Measurements from ENCODE around the gene CNPY1. TPM values are rescaled to one million over a fixed set of nuclear protein-coding genes. Genes with fewer than 3 reads are reported as not detected.

CNPY1 gene
- total and polyA plus RNA-seq, 2 experiments from 2014 or later: not detected

DNA sequence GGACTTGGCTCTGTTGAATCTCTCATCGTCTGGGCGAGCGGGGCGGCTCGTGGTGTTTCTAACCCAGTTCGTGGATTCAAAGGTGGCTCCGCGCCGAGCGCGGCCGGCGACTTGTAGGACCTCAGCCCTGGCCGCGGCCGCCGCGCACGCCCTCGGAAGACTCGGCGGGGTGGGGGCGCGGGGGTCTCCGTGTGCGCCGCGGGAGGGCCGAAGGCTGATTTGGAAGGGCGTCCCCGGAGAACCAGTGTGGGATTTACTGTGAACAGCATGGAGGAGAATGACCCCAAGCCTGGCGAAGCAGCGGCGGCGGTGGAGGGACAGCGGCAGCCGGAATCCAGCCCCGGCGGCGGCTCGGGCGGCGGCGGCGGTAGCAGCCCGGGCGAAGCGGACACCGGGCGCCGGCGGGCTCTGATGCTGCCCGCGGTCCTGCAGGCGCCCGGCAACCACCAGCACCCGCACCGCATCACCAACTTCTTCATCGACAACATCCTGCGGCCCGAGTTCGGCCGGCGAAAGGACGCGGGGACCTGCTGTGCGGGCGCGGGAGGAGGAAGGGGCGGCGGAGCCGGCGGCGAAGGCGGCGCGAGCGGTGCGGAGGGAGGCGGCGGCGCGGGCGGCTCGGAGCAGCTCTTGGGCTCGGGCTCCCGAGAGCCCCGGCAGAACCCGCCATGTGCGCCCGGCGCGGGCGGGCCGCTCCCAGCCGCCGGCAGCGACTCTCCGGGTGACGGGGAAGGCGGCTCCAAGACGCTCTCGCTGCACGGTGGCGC, 88.1 kb downstream of the CNPY1 start, which contains the start of gene EN2:
Gene EN2 (plus strand): TSS at position 19 of the 767 bp plus-strand sequence. CDS start 249 bp downstream, at position 268.
- Histone ChIP-seq H3K9me3 (ENCODE audit: low read depth) (no peaks in the 10 kb centered on the region), H3K4me3 (peak within 1 kb of the TSS; percentile 75), H3K9me2 (replicated peaks; ENCODE audit: insufficient read depth) (no peaks in the 10 kb centered on the region), H3K27ac (no peak within 1 kb of the TSS), H4K20me1 (ENCODE audit: insufficient read depth, poor library complexity, severe bottlenecking) (no peaks in the 10 kb centered on the region), H3K4me2 (peak within 1 kb of the TSS; percentile 97), H3K27me3 (peaks cover 96% of the 10 kb centered on the region), H3K4me1 (ENCODE audit: insufficient read depth) (peaks cover 18% of the 10 kb centered on the region), H3K36me3 (replicated peaks; ENCODE audit: insufficient read depth, low read depth) (no peaks in the 10 kb centered on the region), H3K79me2 (no peaks in the 10 kb centered on the region), H2AFZ (peak within 1 kb of the TSS; percentile 90)
- TF ChIP-seq, protein P1, sequence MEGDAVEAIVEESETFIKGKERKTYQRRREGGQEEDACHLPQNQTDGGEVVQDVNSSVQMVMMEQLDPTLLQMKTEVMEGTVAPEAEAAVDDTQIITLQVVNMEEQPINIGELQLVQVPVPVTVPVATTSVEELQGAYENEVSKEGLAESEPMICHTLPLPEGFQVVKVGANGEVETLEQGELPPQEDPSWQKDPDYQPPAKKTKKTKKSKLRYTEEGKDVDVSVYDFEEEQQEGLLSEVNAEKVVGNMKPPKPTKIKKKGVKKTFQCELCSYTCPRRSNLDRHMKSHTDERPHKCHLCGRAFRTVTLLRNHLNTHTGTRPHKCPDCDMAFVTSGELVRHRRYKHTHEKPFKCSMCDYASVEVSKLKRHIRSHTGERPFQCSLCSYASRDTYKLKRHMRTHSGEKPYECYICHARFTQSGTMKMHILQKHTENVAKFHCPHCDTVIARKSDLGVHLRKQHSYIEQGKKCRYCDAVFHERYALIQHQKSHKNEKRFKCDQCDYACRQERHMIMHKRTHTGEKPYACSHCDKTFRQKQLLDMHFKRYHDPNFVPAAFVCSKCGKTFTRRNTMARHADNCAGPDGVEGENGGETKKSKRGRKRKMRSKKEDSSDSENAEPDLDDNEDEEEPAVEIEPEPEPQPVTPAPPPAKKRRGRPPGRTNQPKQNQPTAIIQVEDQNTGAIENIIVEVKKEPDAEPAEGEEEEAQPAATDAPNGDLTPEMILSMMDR (IDR thresholded peaks at IDR 0.05; ENCODE audit: poor library complexity): no peak
- TF ChIP-seq EZH2phosphoT487 (IDR thresholded peaks at IDR 0.05; ENCODE audit: low read depth, severe bottlenecking, unreplicated experiment) (peak; percentile 92), EZH2 (IDR thresholded peaks at IDR 0.05; ENCODE audit: borderline replicate concordance) (peak; percentile 96)
- DNase-seq (ENCODE audit: low spot score): no peak
- WGBS (ENCODE audit: low lambda C conversion rate, missing lambda C conversion rate): under 1% methylated on average over 62 of the region's 105 CpGs

DNA sequence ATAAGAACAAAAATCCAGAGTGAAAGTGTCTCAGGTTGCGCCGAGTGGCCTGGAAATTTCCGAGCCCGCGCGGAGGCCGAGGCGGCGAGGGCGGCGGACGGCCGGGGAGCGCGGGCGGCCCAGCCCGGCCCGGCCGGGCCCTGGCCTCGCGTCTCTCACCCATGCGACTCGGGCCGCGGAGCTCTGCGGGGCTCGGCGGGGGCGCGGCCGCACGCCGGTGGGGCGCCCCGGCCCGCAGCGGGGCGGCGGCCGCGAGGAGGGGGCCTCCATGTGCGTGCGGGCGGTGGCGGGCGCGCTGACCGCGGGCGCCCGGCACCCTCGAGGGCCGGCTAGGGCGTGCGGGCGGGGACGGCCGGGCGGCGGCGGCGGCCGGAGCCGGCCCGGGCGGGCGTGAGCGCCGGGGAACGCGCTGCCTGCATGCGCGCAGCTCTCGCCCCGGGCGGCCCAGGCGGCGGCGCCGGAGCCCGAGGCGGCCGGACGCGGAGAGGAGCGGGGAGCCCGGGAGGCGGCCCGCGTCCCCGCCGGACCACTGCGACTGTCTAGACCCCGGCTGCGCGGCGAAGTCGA, 88.7 kb downstream of the CNPY1 start:
- peaks cover 96% of the 10 kb centered on the region for H3K27me3 ChIP-seq
- peak overlapping the region; percentile 90 for H2AFZ ChIP-seq
- no peak overlapping the region for H3K27ac ChIP-seq
- H3K9me3 ChIP-seq (ENCODE audit: low read depth): no peaks in the 10 kb centered on the region
- no peaks in the 10 kb centered on the region for H4K20me1 ChIP-seq (ENCODE audit: insufficient read depth, poor library complexity, severe bottlenecking)
- H3K4me3 ChIP-seq: peak overlapping the region; percentile 75
- WGBS (ENCODE audit: low lambda C conversion rate, missing lambda C conversion rate): 4% methylated on average over 19 of the region's 98 CpGs
- peak overlapping the region; percentile 97 for H3K4me2 ChIP-seq
- H3K4me1 ChIP-seq (ENCODE audit: insufficient read depth): peaks cover 18% of the 10 kb centered on the region
- H3K36me3 ChIP-seq (replicated peaks; ENCODE audit: insufficient read depth, low read depth): no peaks in the 10 kb centered on the region
- no peaks in the 10 kb centered on the region for H3K79me2 ChIP-seq
- DNase-seq (ENCODE audit: low spot score): no peak
- TF ChIP-seq EZH2 (IDR thresholded peaks at IDR 0.05; ENCODE audit: borderline replicate concordance) (no peak), EZH2phosphoT487 (IDR thresholded peaks at IDR 0.05; ENCODE audit: low read depth, severe bottlenecking, unreplicated experiment) (no peak)
- TF ChIP-seq, protein P1 (IDR thresholded peaks at IDR 0.05; ENCODE audit: poor library complexity): no peak
- no peaks in the 10 kb centered on the region for H3K9me2 ChIP-seq (replicated peaks; ENCODE audit: insufficient read depth)

DNA sequence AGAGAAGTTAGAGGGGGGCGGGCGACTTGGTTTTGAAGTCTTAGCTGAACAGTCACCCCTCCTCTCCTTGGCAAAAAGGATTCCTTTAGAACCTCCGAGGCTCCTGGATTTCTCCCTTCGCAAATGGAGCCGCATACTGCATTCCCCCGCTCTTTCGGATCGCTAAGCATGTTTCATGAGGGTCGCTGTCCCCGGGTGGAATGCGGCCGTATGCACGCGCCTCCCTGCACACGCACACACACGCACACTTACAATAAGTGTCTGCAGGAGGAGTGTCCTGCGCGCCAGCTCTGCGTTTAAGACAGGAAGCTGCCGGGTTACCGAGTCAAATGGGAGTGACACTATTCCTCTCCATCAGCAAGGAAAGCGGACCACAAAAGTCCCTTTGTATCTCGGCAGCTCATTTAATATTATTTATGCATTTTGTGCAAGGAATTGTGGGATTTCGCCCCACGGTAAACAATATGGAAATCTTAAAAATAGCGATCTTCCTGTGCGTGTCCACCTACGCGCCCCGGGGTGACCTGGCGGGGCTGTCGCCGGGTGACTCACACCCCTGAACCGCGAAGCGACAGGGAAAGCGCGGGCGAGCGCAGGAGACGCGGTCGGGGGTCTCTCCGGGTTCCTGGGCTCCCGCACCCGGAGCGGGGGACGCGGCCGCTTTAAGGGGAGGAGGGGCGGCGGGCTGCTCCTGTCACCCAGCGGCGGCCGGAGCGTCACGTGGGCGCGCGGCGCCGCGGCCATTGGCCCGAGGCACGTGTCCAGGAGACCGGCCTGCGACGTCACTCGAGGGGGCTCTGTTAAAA, 89.4 kb downstream of the CNPY1 start:
- TF ChIP-seq, protein P1 (IDR thresholded peaks at IDR 0.05; ENCODE audit: poor library complexity): no peak
- TF ChIP-seq EZH2phosphoT487 (IDR thresholded peaks at IDR 0.05; ENCODE audit: low read depth, severe bottlenecking, unreplicated experiment): peak; percentile 95
- peak; percentile 97 for TF ChIP-seq EZH2 (IDR thresholded peaks at IDR 0.05; ENCODE audit: borderline replicate concordance)
- no peaks in the 10 kb centered on the region for H3K9me3 ChIP-seq (ENCODE audit: low read depth)
- no peak overlapping the region for H3K27ac ChIP-seq
- no peaks in the 10 kb centered on the region for H3K9me2 ChIP-seq (replicated peaks; ENCODE audit: insufficient read depth)
- DNase-seq (ENCODE audit: low spot score): peak; percentile 82
- H3K27me3 ChIP-seq: peaks cover 96% of the 10 kb centered on the region
- peak overlapping the region; percentile 75 for H3K4me3 ChIP-seq
- no peaks in the 10 kb centered on the region for H3K36me3 ChIP-seq (replicated peaks; ENCODE audit: insufficient read depth, low read depth)
- peak overlapping the region; percentile 90 for H2AFZ ChIP-seq
- WGBS (ENCODE audit: low lambda C conversion rate, missing lambda C conversion rate): 2% methylated on average over 54 of the region's 69 CpGs
- H4K20me1 ChIP-seq (ENCODE audit: insufficient read depth, poor library complexity, severe bottlenecking): no peaks in the 10 kb centered on the region
- peak overlapping the region; percentile 97 for H3K4me2 ChIP-seq
- no peaks in the 10 kb centered on the region for H3K79me2 ChIP-seq
- H3K4me1 ChIP-seq (ENCODE audit: insufficient read depth): peaks cover 18% of the 10 kb centered on the region

All from hepatocyte (in vitro differentiated cells).